Measurements from ENCODE around the gene KIDINS220.

Gene KIDINS220

DNA sequence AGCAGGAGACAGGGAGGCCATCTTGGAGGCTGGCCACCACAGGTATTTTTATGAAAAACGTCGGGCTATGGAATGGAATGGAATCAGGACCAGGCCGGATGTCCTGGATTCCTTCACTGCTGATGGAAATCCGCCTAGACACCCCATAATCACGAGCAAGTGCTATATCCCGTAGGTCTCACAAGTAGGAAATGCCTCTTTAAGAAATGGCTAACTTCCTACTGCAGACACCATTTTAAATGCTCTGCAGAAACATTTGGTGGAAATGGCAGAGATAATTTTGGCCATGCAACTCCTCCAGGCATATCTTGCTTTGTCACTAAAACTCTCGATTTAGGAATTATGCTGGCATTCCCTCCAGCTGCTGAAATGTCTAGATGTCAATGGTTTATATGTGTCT is 137.6 kb downstream of the KIDINS220 start:
- no peak for DNase-seq

DNA sequence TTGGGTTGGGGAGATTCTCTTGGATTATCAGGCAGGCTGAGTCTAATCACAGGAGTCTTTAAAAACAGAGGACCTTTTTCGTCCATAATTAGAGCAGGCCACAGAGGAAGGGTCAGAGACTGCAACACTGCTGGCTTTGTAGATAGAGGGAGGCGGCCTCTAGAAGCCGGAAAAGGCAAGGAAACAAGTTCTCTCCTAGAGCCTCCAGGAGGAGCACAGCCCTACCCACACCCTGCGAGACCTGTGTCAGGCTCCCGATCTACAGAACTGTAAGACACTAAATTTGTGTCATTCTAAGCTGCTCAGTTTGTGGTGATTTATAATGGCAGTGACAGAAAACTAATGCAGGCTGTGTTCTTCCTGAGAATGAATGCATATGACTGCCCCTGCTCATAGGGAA is 140.2 kb downstream of the KIDINS220 start:
- DNase-seq, result no peak

DNA sequence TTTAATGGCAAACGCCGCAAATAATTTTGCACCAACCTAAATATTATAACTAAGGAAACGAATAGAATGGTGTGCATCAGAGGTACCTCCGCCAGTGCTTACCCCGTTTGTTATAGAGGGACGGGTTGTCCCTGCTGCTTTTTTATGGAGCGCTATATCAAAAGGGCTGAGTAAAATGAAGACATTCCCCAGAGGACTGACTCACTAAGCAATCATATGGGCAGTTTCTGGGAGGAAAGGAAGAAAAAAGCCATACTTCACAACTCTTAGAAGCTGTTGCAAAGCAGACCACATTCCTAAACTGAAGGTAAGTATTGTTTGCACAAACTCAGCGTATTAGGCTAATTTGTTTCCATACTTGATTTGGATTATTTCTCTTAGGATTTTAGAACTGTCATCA is 142.7 kb downstream of the KIDINS220 start:
- no peak for DNase-seq

DNA sequence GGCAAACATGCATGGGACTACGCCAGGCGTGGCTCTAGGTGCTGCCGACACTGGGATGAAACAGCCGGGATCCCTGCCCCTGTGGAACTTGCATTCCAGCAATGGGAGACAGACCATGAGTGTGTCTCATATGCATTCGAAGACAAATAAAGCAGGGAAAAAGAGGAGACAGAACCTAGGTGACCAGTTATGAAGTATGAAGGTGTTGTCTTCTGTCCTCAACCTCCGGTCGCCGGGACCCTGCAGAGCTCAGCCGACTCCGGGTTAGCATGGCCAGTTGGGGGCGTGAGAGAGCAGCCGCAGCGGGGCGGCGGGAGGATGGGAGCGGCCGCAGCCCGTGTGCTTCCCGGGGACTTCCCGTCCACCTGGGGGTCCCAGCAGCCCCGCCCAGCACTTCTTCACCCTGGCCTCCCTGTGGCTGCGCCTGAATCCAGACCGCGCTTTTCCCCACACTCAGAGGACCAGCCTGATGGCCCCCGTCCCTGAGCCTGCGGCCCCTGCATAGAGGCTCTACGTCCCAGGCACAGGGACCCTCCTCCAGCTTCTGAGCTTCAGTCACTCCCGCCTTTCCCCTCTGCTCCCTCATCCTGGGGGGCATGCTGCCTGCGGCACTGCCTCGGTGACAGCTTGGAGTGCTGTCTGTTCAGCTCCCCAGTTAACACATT is 144.1 kb downstream of the KIDINS220 start:
- peak in 19 of 56 donors; percentile 2 to 70 (median 21) for DNase-seq

DNA sequence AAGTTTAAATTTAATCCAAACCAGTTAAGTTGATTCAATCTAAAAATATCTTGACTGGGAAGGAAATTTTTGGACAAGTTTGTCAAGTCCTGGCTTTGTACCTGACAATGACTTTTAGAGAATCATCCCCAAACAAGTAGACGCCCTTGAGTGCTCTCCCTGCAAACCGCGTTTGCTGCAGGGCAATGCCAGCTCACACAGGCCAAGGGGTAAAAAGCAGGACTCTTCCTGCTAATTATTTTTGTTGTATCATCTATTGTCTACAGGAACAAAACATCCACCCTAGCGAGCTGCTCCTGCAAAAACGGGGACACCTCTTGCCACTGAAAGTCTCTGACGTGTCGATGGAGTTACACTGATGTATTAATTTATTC is 144.6 kb downstream of the KIDINS220 start:
- no peak for DNase-seq

DNA sequence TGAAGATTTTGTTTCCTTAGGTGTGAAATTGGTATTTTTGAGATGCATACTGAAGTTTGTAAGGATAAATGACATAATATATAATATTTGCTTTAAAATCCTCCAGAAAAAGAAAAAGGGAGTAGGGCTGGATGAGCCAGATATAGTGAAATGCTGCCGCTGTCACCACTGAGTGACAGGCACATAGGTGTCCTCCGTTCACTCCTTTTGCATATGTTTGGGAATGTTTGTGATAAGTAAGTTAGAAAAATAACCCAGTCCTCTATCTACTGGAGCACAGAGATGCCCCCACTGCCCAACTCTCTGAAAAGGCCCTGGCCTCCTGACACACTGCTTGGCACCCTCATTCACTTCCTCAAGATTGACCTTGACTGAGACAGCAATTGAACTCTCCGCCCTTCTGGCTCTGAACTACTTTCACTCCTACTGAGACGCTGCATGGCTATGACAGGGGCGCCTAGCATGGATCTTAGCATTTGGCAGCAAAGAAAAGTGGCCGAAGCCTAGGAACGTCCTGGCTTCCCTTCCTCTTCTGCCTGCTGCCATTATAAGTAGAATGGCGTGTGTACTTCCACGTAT is 145.5 kb downstream of the KIDINS220 start:
- no peak for DNase-seq

DNA sequence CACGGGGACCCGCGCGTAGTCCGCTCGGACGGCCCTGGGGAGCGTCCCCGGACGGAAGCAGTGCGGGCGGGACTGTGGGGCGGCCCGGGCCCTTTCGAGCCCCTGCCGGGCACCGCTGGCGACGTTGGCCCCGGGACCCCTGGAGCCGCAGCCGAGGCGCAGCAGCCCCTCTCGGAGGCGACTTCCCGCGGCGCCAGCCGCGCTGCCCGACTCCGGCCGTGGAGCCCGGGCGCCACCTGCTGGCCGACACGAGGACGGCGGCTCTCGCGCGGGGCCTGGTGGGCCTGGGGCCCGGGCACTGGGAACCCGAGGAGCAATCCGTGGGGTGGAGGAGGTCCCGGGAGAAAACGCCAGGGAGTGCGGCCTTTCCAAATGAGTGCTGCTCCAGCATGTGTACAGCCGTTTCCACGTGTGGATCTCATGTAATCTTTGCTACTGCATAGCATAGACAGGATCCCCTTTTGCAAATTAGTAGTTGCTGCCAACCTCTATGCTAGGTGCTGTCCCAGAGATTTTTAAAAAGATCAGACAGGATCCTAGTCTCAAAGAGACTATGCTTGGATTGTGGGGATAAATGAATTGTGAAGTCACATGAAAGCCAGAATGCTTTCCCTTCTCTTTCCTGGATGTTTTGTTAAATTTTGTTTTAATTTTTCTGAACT is 151.6 kb downstream of the KIDINS220 start:
- DNase-seq, result peak in 43 of 56 donors; percentile 12 to 83 (median 50)

DNA sequence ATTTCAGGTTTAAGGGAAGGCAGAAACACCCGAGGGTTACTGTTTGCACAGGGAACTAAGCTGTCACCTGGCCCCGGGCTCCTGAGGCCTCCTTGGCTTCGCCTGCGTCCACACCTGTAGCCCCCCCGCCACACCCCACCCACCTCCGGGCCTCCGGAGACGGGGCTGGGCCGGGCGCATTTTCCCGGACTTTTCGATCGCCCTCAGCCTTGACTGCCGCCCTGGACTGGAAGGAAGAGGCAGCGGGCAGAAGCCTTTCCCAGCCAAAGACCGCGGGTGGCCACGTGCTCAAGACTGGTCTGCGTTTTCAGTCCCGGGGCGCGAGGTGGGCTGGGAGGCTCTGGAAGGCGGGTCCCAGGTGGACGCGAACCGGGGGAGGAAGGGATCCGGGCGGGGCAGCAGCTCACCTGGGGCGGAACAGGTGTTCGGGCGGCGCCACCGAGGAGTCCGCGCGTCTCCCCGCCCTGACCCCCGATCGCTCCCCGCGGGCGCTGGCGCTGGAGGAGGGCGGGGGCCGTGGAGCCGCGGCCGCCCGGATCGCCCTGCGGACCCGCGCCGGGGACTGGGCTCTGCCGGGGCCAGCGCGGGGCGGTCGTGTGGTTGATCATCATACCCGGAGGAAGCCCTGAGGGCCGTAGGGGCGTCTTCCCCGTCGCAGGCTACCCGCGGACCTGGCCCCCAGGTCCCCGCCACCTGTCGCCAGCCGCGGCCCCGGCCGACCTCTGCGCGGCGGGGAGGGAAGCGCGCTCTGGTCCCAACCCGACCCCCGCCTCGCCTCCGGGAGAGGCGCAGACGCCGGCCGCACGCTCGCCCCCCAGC is 152.3 kb downstream of the KIDINS220 start:
- DNase-seq, result peak in 19 of 56 donors; percentile 9 to 53 (median 29)

DNA sequence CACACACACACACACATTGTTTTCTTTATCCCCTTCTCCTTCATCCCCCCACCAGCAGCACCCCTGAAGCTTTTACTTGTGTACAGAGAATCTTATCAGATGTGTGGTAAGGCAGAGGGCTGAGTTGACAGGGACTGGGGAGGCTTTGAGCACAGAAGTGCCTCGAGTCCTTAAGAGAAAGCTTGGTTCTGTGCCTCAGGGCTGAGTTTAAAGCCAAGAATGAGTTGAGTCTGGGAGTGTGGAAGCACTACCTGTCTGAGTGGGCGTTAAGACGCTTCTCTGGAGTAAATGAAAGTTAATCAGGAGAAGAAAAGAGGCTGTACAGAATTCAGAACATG is 152.9 kb downstream of the KIDINS220 start:
- DNase-seq, result peak in 9 of 56 donors; percentile 14 to 50 (median 29)

DNA sequence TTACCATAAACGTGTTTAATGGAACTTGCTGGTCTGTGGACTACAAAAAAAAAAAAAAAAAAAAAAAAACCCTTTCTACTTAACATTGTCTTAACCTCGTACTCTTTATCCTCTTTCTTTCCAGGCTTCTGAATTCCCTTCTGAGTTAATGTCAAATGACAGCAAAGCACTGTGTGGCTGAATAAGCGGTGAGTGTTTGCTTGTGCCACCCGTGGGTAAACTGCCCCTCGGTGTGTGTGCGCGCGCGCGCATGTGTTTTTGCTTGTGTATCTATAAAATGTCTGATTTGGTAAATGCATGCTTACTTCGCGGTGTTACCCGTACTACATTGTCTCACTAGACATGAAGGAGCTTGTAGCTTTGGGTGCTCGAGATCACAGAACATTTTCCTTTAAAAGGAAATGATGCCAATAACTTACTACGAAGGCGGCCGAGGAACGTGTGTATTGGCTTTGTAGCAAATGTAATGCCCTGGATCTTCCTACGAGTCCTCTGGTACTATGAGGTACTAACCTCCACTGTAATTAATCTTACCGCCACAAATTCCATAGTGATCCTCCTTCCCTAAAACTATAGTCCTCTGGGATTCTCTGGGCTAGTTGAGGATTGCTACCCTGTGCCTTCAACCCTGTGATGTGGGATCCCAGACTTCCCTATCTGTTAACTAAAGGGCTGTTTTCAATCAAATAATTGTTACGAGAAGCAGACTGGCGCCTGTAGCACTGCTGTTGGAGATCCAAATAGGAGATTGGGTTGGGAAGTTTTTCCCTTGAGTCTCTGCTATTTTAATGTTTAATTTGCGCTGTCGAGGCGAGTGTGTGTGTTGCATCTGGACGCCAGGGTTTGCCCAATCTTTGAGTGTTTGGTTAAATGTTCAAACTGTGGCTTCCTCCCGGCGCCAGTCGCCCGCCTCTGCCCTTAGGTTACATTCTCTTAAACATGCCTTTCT is 154.4 kb downstream of the KIDINS220 start:
- DNase-seq, result peak in 11 of 56 donors; percentile 4 to 69 (median 17)

DNA sequence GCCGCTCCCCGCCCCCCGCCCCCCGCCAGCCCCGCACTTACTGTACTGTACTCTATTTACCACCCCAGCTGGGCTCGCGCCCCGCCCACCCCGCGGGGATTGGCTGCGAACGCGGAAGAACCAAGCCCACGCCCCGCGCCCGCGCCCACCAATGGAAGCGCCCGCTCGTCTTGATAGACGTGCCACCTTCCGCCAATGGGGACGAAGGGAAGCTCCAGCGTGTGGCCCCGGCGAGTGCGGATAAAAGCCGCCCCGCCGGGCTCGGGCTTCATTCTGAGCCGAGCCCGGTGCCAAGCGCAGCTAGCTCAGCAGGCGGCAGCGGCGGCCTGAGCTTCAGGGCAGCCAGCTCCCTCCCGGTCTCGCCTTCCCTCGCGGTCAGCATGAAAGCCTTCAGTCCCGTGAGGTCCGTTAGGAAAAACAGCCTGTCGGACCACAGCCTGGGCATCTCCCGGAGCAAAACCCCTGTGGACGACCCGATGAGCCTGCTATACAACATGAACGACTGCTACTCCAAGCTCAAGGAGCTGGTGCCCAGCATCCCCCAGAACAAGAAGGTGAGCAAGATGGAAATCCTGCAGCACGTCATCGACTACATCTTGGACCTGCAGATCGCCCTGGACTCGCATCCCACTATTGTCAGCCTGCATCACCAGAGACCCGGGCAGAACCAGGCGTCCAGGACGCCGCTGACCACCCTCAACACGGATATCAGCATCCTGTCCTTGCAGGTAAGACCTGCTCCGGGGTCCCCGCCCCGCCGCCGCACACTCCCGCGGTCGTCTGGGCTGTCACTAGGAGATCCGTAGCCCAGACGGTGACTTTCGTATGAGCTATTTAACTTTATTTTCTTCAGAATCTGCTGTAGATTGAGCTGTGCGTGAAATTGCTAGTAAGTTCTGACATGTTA is 155.4 kb downstream of the KIDINS220 start, which contains the start of gene ID2:
TSS of gene ID2 (plus strand) at position 271 of the 907 bp plus-strand sequence. CDS start at position 381, 110 bp downstream.
- peak; percentile 79 to 100 (median 97) for DNase-seq

DNA sequence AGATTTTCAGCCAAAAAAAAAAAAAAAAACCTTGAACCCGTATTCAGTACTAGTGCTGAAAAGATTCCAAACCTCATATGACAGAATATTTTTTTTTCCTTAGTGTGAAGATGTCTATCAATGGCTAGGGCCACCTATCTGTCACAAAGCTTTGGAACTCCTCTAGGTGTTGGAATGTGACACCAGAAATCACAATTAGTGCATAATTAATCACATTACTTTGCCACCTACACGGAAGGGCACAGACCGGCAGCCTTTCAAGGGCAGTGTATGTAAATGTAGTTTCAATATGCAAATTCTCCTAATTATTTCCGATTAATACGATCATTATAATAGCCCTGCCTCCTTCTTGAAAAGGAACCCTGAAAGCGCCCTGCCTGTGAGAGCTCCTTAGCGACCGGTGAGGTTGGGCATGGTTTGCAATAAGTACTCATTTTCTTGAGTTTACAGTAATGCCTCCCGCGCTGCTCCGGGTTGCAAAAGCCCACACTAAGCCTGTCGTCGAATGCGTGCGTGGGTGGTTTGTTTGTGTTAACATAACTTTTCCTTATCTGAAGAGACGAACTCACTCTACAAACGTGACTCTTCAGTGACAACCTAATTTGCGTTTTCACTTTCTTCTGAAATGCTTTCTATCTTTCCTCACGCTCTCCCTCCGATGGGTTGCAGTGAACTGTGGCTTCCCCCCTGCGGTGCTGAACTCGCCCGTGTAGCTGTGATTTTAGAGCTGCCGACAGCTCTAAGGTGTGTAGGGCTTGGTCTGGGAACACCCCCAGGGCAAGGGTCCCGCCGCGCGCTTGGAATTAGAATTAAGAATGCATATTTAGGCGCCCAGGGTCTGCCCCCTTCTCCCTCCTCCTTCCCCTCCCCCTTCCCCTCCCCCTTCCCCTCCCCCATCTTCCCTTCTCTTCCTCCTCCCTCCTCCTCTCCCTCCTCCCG is 156.3 kb downstream of the KIDINS220 start:
- peak in 31 of 56 donors; percentile 30 to 80 (median 66) for DNase-seq

DNA sequence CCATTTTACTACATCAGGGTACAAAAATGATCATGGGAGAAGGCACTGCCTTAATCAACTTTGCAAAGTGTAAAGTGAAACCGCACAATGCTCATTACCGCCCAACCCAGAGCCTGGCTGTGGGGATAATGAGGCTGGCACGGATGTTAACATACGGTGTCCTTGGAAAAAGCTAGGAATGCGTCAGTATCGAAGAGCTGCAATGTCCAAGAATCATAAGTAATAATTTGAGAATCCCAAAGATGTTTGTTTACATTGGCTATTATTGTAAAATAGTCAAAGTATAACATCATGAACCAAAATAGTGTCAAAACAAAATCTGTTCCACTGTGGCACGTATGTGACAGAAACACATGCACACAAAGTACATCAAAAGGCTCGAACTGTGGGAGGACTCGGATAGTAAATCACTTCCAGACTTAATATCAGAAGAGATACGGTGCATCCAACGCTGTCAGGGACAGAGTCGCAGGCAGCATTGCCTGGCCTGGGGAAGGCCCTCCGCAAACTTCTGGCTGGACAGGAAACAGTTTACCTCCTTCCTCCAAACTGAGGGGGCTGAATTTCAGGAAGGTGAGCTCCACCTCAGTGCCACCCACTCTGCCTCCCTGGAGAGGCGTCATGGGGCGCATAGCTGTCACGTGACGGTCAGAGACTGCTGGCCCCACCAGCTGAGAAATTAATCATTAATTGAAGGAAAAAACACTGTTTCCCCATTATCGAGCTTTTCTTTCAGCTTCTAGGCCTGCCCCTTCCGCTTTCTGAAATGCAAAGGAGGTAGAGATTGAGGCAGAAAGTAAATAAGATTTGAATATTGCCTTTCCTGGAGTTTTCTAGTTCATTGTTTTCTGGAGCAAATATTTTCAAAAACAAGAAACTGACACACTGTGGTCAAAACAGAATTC is 157.3 kb downstream of the KIDINS220 start:
- peak in 14 of 56 donors; percentile 9 to 35 (median 15) for DNase-seq

DNA sequence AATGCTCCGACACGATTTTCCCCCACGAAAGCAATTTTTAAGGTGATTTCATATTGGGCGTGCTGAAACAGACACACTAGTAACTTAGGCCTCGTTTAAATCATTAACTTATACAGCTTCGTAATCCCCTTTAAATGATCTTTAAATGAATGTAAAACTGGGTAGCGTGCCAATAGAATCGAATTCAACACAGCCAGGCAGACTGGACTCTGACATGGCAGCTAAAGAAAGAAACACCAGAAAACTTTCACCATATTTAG is 157.9 kb downstream of the KIDINS220 start:
- no peak for DNase-seq

Data from nucleus accumbens (tissue), 56 donors.